Amygdala (tissue), 56 donors: ENCODE results near the gene PLAC1.

Source experiments
- DNase-seq, 56 donors: peaks; one replicate each; lab custom pipeline; 2025; lab: John Stamatoyannopoulos, UW

The PLAC1 gene

DNA sequence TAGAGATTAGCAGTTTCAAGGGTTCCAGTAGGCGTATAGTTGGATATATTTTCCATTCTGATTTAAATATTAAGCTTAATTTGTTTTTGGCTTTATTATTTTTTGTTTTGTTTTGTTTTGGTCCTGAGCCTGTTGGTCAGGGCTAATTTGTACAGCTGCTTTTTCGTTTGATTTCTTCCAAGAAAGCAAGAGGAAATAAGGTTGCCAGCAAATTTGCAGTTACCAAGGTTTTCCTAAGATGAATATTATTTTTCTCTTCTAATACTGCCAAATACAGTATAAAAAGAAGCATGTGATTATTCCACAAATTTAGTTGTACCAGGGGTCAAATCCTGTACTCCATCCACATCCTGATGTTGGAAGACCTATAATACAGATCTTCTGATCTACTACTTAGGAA lies 24.9 kb downstream of the PLAC1 start:
- DNase-seq: no peak

- no peak for DNase-seq
These were observed 25.9 kb downstream of the PLAC1 start for GRCh38 chrX:134632355-134632754.

- DNase-seq: no peak
These were observed 26.6 kb downstream of the PLAC1 start for GRCh38 chrX:134631426-134632346.

DNA sequence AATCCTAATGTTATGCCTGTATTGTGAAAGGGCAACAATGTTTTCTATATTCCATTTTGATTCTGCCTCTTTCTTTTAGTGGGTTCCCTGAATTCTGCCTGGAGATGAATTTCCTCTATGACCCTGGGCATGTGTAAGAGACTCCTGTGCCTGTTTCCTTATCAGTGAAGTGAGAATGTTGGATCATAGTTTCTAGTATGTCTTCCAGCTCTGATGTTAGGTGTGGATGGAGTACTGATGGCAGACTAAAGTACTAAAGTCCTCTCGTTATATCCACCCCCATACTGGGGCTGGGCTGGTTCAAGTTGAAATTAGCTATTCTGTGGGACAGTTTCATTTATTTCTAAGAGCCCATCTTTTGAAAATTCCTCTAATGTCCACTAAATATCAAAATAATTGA lies 29.6 kb downstream of the PLAC1 start:
- no peak for DNase-seq

DNA sequence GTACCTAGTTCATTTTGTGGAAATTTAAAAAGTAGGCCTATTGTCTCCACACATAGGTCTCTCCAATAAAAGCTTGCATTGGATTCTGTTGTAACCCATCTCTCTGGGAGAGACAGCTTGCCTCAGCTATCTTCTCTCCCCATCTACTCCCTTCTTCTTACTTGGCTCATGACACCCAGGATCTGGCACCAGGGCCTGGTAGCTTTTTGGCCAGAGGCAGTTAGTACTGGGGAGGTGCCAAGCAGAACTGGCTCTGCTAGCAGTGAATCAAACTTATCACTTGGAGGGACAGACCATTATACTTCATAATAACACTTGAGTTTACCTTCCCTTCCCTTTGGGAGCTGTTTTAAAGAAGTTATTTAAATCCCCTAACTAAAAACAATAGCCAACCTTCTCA lies 31.8 kb downstream of the PLAC1 start:
- no peak for DNase-seq

DNA sequence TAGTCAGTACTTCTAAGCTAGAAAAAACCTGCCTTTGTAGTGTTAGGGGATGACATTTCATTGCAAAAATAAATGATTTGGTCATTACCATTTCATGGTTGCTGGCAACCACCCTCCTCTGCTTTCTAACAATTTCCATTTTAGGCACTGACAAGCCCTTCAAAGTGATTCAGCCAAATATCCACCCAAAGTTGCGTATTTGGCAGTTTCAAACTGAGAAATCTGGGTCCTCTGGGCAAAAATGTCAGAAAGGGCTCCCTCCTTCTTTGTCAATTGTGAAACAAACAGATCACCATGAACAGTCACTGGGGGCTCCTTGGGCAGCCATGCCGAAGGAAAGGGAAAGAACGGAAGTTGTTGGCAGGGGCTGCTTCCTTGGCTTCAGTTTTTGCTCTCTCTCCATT lies 33.0 kb downstream of the PLAC1 start:
- no peak for DNase-seq

- no peak for DNase-seq
These were observed 34.2 kb downstream of the PLAC1 start for GRCh38 chrX:134624046-134624430.

DNA sequence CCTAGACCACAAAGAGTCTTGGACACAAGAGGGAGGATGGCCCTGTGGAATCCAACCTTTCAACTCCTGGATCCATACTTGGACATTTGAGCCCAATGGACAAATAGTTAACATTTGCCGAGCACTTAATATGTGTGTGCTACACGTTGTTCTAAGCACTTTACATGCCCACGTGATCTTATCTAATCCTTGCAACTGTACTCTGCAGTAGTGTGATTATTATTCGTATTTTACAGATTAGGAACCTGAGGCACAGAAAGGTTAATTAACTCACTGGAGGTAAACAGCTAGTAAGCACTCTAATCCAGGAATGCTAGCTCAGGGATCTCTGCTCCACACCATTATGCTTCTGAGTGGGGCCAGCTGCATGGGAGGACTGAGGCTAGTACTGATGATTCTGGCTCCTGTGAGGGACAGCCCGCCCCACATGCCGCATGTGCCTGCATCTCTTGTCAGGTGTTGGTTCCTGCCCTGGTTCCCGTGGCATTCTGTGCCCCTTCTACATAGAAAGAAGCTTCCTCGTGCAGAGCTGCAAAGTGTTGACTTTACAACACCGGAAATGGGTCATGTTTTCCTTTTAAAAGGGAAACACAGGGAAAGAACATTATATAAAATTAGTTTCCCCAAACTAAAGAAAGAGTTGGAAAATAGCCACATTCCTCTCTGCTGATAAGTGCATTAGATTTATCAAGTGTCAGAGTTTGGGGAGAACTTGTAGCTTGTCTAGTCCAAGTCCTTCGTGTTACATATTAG lies 34.8 kb downstream of the PLAC1 start:
- DNase-seq: no peak

DNA sequence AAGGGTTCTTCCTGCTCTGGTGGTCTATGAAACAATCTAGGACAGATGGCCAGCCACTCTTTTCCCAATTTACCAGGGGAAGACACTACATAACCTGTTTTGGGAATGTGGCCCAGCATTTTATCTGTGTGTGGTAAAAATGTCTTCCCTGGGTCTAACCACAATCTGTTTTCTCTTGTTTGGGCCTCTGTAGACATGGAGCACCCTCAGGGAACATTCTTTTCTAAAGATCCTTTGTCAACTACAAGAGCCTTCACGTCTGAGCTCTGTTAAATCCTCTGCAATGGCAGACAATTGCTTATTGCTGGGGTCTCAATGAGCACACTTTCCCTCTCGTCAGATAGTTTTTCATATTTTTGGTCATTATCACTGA lies 35.5 kb downstream of the PLAC1 start:
- no peak for DNase-seq

GRCh38 chrX:134622056-134622812 lies 36.0 kb downstream of the PLAC1 start:
- DNase-seq: no peak

- DNase-seq: no peak
These were observed 38.4 kb downstream of the PLAC1 start for GRCh38 chrX:134619838-134620237.

DNA sequence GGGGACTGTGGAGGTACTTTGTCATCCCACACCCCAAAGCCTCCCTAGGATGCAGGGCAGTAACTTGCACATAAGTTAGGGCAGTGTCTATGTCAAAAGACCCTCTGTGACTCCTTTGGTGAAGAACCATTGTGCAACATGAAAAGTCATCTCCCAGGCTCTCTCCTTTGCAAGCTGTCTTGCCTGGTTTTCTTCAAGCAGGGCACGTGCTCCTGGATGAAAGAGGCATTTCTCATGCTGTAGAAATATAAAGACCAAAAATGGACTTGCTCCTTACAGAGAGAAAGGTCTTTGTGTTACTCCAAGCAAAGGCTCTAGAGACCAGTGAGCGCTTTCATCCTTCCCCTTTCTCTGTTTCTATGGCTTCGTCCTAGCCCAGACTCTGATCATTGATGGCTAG lies 44.9 kb downstream of the PLAC1 start:
- DNase-seq: no peak

DNA sequence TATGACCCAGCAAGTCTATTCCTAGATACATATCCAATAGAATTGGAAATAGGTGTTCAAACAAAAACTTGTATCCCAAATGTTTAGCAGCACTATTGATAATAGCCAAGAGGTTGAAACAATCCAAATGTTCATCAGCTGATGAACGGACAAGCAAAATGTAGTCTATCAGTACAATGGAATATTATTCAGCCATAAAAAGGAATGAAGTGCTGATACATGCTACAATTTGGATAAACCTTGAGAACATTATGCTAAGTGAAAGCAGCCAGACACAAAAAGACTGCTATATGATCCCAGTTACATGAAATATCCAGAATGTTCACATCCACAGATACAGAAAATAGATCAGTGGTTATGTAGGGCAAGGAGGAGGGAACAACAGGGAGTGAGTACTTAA lies 50.1 kb downstream of the PLAC1 start:
- no peak for DNase-seq

GRCh38 chrX:134607523-134607922 lies 50.7 kb downstream of the PLAC1 start:
- no peak for DNase-seq

DNA sequence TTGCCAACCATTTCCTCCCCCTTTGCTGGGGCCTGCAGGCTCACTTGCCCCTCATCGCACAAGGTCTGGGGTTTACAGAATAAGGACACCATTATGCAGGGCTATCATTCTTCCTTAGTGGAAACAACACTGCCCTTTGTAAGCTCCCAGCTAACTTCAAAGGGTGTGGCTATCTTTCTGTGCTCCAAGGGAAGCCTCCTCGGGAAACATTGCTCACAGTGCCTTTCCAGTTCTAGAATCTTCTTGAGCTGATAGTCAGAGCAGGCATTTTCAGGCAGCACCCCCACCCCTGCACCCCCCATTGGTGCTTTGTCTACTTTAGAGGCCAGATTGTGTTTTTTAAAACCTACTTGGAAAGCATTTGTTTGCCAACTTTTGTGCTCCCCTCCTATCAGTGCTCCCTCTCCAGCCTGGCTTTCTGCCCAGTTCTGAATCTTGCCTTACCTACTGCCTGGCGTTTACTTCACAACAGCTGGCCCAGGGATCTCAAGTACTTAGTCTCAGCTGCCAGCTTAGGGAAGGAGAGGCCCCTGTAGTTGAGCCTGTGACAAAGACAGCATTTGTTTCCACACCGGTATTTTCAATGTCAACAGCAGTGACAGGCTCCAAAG lies 53.5 kb downstream of the PLAC1 start:
- DNase-seq: peak in 1 of 56 donors; percentile 4

DNA sequence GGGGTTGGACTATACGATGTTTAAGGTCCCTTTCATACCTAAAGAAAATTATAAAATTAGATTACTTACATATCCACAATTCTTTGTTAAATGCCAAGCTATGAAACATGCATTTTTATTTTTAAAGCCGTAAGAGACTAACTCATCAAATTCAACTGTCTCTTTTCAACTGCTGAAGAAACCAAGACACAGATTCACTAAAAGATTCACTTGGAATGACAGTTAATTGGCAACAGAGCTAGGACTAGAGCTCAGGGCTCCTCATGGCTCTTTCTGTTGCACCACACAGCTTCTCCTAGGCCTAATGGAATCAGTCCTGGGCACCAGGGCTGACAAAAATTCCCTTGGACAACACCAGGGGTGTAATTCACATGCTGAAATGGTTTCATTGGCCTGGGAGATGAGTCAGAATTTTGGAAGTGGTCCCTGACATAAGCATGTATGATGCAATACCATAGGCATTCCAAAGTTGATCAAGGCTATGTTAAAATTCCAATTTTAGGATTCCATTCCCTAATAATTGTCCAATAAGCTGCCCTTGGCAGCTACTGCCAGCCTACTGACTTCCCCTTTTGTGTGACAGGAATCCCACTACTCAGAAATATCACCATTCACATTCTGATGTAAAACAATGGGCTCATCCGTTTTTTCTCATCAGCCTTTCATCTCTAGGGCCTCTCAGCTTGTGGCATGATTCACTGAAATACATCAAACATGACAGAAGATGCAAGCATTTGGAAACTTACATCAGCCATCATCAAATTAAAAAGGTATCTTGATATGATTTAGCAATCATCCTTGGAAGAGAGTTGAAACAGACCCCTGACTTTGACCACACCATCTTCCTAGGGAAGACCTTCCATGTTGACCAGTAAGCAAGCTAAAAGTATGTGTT lies 54.2 kb downstream of the PLAC1 start:
- DNase-seq: no peak

GRCh38 chrX:134602410-134602809 lies 55.9 kb downstream of the PLAC1 start:
- DNase-seq: no peak

GRCh38 chrX:134601240-134601765 lies 57.0 kb downstream of the PLAC1 start:
- DNase-seq: no peak

GRCh38 chrX:134600714-134601113 lies 57.6 kb downstream of the PLAC1 start:
- DNase-seq: no peak
